Right ventricle myocardium superior (tissue), 1 donor: ENCODE results near the gene RUNX1. TPM values are rescaled to one million over a fixed set of nuclear protein-coding genes. Genes with fewer than 3 reads are reported as not detected.

ENCODE experiments used
- ATAC-seq: fragments of 200-7000 bp; cut with Tn5 transposase; one replicate; pipeline ENCODE4 v1.9.1; 2020; ENCODE audit warnings: mild to moderate bottlenecking; ENCODE audit not compliant: poor library complexity
- DNase-seq: peaks from one replicate; pipeline ENCODE4 v3.0.0-alpha.2; 2020
- intact Hi-C: fragments of 100-400 bp; cut with DNase I; formaldehyde crosslinking; loops from one replicate; pipeline ENCODE4 v1.11.2; 2022
- total RNA-seq: library from RNA; stranded (reverse); fragmentation: NEBNext Ultra II Directional; extraction: Animal tissue kit (Norgen Biotek cat#: 25700); gene quantifications from one replicate; pipeline ENCODE4 v1.2.1, GENCODE V29; 2021
- donor health status: DM: no; HTN: yes; CAD: no; lungs with severe emphysema.

The RUNX1 gene
- total RNA-seq, 1 donor from 2014 or later, result 1.5 TPM

DNA sequence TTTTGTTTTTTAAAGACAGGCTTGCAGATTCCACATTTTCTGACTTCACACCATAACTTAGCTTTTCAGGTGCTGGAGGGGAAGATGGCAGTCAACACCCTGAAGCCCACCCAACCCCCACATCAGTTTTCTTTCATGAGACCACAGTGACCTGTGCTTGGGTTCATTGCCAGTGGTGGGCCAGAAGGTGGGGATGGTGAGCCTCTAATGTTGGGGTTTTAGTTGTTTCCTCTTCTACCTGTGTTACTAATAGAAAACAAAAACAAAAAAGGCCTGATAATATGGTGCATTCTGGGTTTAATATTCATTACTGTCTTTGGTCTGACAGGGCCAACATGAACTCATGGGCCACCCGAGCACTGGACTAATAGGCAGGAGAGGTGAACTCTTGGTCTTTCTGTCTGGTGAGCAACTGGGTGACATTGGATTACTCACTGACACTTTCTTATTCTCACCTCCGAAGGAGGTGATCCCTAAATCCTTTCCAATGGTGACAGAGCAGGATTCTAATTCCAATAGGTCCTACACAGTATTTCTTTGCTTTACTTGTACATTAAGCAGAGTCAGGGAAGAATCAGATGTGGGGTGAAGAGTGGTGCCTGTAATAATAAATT, 247.5 kb downstream of the RUNX1 start:
- DNase-seq (no peak), ATAC-seq (no peak)
- intact Hi-C loops, result no loop called here

DNA sequence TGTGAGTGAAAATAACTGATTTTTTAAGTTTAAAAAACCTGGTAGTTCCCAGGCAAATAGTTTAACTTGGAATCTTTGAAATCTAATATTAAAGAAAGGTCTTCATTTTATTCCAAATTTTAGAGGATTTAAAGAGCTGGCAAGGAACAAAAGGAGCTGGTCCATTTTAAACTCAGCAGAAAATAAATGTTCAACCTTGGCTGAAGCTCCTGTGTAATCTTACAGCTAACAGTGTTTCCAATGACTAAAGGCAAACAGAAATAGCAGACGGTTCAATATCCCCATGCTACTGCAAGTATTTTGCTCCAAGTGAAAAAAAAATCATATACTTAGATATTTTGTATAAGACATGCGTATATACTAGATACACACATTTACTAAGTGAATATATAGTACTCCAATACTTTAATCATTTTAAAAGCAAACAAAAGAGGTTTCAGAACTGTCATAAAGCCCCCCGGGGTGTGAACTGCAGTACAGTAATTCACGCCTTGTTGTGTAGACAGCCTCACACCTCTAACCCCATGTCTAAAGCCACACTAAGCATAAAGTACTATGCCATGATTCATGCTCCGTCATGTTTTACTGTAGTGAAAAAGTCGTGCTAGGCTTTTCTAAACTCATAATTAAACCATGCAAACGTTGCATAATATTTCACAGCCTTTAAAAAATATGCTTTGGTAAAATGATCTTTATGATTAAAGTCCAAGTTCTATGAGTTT, 248.1 kb downstream of the RUNX1 start:
- ATAC-seq (no peak), DNase-seq (no peak)
- intact Hi-C loops, result no loop called here

DNA sequence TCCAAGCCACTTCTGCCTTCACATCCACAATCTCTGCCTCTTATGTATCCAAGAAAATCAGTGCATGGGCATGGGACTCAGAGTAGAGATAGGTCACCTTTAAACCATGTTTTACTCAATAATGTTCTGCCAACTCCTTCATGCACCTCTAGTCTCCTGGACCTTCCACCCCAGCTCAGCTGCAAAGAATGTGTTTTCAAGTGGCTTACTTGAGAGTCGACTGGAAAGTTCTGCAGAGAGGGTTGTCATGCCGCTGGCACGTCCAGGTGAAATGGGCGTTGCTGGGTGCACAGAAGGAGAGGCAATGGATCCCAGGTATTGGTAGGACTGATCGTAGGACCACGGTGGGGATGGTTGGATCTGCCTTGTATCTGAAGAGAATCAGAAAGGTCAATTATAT, 250.0 kb downstream of the RUNX1 start:
- DNase-seq (no peak), ATAC-seq (no peak)
- intact Hi-C loops, result no loop called here

DNA sequence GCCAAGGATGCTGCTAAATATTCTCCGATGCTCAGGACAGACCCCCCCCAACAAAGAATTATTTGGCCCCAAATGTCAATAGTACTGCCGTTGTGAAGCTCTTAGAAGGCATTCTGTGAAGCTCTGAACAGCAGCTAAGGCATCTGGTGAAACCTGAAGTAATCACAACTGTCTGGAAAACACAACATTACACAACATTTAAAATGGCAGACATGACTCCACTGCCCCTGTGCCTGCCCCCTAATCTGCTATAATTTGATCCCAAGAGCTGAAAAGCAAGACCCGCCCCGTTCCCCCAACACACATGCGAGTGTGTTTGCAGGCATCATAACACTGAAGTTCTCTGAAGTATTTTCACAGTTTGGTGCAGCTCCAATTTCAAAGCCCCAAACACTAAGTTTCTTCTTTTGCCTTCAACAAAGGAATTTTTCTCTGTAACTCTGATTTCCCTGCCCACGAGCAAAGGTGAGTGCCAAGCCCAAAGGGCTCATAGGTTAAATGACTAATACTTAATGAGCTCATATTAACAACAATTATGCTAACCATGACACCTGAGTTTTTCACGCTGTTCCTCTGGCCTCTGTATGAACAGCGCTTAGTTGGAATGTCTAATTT, 251.1 kb downstream of the RUNX1 start:
- ATAC-seq (no peak), DNase-seq (no peak)
- intact Hi-C loops, result no loop called here

- intact Hi-C loops, result no loop called here
- ATAC-seq (no peak), DNase-seq (no peak)
Observed at GRCh38 chr21:34797201-34797525, 251.9 kb downstream of the RUNX1 start.

GRCh38 chr21:34796518-34797200, 252.4 kb downstream of the RUNX1 start:
- ATAC-seq, result peak; percentile 29
- DNase-seq, result no peak
- intact Hi-C loops, result no loop called here

DNA sequence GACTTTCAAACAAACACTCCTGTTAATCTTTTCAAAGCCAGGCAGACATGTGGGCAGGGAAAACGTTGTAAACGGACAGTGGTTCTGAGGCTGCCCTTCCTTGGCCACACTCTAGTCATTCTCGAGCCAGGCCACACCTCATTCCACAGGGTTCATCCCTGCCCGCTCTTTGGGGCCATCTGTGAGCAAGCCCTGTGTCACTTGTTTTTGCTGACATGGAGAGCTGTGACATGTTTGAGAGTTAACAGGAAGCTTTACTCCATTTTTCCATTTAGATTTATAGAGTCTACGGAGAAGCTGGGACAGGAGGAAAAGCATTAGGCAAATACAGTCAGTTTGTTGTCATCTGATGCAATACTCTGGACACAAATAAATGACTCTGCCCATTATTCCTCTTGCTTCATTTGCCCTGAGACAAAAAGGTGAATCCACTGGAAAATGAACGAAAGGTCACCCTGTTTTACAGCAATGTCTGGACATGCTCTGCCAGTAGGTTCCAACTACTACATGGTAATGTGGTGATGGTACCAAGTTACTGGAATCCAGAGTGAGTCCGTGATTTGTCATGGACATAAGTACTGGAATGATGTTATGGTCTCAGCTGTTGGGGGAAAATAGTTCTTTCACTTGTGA, 253.4 kb downstream of the RUNX1 start:
- intact Hi-C loops, result no loop called here
- DNase-seq, result no peak
- ATAC-seq, result peak; percentile 25

DNA sequence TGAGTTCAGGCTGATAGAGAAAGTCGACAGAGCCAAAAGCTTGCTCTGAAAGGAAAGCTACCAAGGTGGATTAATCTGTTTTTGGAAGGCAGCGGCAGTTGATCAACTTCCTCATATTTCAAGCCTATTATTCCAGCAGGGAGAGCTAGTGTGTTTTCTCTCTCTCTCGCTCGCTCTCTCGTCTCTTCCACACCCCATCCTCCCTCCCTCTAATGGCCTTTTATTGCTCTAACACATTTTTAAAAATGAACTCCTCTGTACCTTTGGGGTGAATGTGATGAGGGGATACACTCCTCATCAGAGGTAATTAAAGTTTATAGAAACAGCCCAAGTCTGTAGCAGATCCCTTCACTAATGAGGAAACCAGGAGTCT, 253.9 kb downstream of the RUNX1 start:
- DNase-seq, result no peak
- peak; percentile 62 for ATAC-seq
- intact Hi-C loops, result no loop called here

GRCh38 chr21:34794686-34795085, 254.4 kb downstream of the RUNX1 start:
- DNase-seq (no peak), ATAC-seq (no peak)
- intact Hi-C loops, result no loop called here

- intact Hi-C loops, result no loop called here
- DNase-seq (no peak), ATAC-seq (no peak)
Observed at GRCh38 chr21:34793471-34793870, 255.6 kb downstream of the RUNX1 start.

DNA sequence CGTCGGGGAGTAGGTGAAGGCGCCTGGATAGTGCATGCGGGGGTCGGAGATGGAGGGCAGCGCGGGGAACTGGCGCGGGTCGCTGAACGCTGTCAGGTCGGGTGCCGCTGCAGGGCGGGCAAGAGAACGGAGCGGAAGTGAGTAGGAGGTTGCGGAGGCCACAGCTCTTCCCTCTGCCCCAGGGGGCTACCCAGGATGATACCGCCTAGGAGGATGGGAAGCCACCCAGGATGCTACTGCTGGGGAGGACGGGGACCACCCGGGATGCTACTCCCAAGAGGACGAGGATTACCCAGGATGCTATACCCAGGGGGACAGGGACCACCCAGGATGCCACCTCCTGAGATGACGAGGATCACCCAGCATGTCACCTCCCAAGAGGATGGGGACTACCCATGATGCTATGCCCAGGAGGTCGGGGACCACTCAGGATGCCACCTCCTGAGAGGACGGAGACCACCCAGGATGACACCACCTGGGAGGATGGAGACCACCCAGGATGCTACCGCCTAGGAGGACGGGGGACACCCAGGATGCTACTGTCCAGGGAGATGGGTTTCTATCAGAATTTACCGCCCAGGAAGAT, 256.5 kb downstream of the RUNX1 start:
- ATAC-seq (no peak), DNase-seq (no peak)
- intact Hi-C loops, result no loop called here

DNA sequence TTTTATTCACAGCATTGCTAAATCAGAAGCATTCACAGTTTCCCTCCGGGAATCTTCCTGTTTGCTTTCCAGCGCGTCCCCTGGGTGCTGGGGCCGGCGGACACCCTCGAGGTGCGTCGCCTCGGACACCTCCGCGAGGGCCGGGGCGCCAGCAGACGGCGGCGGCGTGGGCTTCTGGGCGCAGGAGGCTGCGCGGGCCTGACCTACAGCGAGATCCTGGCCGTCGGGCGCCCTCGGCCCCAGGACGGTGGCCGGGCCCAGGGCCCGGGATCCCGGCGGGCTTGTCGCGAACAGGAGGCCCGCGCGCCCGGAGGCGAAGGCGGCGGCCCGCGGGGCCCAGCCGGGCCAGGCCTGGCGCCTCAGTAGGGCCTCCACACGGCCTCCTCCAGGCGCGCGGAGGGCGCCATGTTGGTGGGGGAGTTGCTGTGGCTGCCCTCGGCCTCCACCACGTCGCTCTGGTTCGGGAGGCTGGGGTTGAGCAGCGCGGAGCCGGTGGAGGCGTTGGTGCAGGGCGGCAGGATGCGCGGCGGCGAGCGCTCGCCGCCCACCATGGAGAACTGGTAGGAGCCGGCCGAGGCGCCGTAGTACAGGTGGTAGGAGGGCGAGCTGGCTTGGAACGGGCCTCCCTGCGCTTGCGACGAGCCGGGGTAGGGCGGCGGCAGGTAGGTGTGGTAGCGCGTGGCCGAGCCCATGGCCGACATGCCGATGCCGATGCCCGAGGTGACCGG, 257.2 kb downstream of the RUNX1 start:
- no peak for DNase-seq
- intact Hi-C loops, result no loop called here
- ATAC-seq, result no peak

- ATAC-seq, result no peak
- no peak for DNase-seq
- intact Hi-C loops, result no loop called here
Observed at GRCh38 chr21:34790834-34791233, 258.3 kb downstream of the RUNX1 start.

DNA sequence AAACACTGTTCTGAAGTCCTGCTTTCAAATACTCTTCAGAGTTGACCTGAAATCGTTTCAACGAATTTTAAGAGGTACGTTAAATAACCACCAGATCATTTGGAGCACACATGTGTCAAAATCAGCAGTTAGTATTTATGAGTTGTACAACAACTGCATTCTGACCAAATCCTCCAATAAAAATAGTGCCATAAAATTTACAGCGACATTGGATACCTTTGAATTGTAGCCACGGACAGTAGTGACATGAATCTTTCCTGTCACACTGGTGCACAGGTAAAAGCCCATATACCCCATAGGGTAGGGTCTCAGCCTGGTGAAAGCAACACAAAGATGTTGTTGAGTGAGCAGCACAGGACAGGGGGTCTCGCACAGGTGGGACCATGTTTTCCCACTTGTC, 258.8 kb downstream of the RUNX1 start:
- no peak for ATAC-seq
- DNase-seq, result no peak
- intact Hi-C loops, result no loop called here

GRCh38 chr21:34788879-34789278, 260.2 kb downstream of the RUNX1 start:
- no peak for DNase-seq
- no peak for ATAC-seq
- intact Hi-C loops, result no loop called here

- no peak for DNase-seq
- ATAC-seq, result no peak
- intact Hi-C loops, result no loop called here
Observed at GRCh38 chr21:34783815-34784214, 265.3 kb downstream of the RUNX1 start.

GRCh38 chr21:34782506-34783360, 266.4 kb downstream of the RUNX1 start:
- intact Hi-C loops, result no loop called here
- ATAC-seq, result no peak
- no peak for DNase-seq

DNA sequence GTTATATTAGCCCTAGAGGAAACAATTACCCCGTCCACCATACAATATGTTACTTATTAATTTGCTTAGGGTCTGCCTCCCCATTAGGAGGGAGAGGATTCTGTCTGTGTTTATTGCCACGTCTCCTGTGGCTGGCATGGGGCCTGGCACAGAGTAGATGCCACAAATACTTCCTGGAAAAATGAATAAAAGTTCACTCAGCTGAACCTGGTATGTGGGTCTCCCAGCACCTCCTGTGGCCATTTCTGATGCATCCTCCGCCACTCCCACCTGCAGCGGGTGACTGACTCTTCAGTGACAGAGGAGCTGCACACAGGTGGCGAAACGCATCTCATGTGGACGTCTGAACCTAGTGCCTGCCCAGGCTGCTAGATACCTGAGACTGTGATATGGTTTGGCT, 267.6 kb downstream of the RUNX1 start:
- intact Hi-C loops, result no loop called here
- ATAC-seq (no peak), DNase-seq (no peak)
